Testis (tissue), 2 donors: Measurements from ENCODE around the gene CDK5.

Source experiments
- POLR2A ChIP-seq: fragments of 450-650 bp; IDR thresholded peaks from one replicate; pipeline ENCODE4 v1.6.1; 2017; ENCODE audit warnings: antibody characterized with exemption, mild to moderate bottlenecking, moderate library complexity
- TF ChIP-seq, protein P1 (sequence below), 3 experiments: fragments of 450-650 bp in 2 of 3; fragments of 200-600 bp in 1 of 3; sonication (generic) in 1 of 3; IDR thresholded peaks; one replicate each; pipeline ENCODE4 v1.5.1; 2016 to 2019; ENCODE audit warnings: antibody characterized with exemption in 3 of 3, mild to moderate bottlenecking in 2 of 3, moderate library complexity in 1 of 3

- TF ChIP-seq POLR2A: no peak
- TF ChIP-seq, protein P1, sequence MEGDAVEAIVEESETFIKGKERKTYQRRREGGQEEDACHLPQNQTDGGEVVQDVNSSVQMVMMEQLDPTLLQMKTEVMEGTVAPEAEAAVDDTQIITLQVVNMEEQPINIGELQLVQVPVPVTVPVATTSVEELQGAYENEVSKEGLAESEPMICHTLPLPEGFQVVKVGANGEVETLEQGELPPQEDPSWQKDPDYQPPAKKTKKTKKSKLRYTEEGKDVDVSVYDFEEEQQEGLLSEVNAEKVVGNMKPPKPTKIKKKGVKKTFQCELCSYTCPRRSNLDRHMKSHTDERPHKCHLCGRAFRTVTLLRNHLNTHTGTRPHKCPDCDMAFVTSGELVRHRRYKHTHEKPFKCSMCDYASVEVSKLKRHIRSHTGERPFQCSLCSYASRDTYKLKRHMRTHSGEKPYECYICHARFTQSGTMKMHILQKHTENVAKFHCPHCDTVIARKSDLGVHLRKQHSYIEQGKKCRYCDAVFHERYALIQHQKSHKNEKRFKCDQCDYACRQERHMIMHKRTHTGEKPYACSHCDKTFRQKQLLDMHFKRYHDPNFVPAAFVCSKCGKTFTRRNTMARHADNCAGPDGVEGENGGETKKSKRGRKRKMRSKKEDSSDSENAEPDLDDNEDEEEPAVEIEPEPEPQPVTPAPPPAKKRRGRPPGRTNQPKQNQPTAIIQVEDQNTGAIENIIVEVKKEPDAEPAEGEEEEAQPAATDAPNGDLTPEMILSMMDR (IDR thresholded peaks at IDR 0.05): no peak
These were observed 17.7 kb downstream of the CDK5 start for GRCh38 chr7:151039850-151040548.
